ENCODE data around the gene LTK. TPM values are rescaled to one million over a fixed set of nuclear protein-coding genes. Genes with fewer than 3 reads are reported as not detected.

LTK gene
- total RNA-seq, 1 donor from 2014 or later, result 15.1 TPM

- no peak overlapping the region for H3K4me3 ChIP-seq
- no peaks in the 10 kb centered on the region for H3K27me3 ChIP-seq
- intact Hi-C loops (cut with DNase I), result no loop called here
- H3K9me3 ChIP-seq, result no peaks in the 10 kb centered on the region
- DNase-seq (no peak), ATAC-seq (no peak)
- no peaks in the 10 kb centered on the region for H3K36me3 ChIP-seq
- no peak overlapping the region for H3K27ac ChIP-seq
- TF ChIP-seq CTCF (IDR thresholded peaks at IDR 0.05), result no peak
- peaks cover 5% of the 10 kb centered on the region for H3K4me1 ChIP-seq
Observed at GRCh38 chr15:41545218-41545617, 31.6 kb upstream of the LTK start.

- no peak for TF ChIP-seq CTCF (IDR thresholded peaks at IDR 0.05)
- ATAC-seq (peak; percentile 86), DNase-seq (peak; percentile 91)
- peak overlapping the region; percentile 85 for H3K4me3 ChIP-seq
- peak overlapping the region; percentile 78 for H3K27ac ChIP-seq
- H3K27me3 ChIP-seq, result no peaks in the 10 kb centered on the region
- no peaks in the 10 kb centered on the region for H3K36me3 ChIP-seq
- H3K9me3 ChIP-seq, result no peaks in the 10 kb centered on the region
- peaks cover 5% of the 10 kb centered on the region for H3K4me1 ChIP-seq
- intact Hi-C loops (cut with DNase I), result no loop called here
Observed at GRCh38 chr15:41544650-41545015, 31.0 kb upstream of the LTK start.

GRCh38 chr15:41543521-41543870, 29.9 kb upstream of the LTK start:
- H3K36me3 ChIP-seq, result no peaks in the 10 kb centered on the region
- TF ChIP-seq CTCF (IDR thresholded peaks at IDR 0.05), result no peak
- H3K27me3 ChIP-seq, result no peaks in the 10 kb centered on the region
- H3K9me3 ChIP-seq, result no peaks in the 10 kb centered on the region
- H3K27ac ChIP-seq, result peak overlapping the region; percentile 78
- intact Hi-C loops (cut with DNase I), result no loop called here
- H3K4me1 ChIP-seq, result peaks cover 5% of the 10 kb centered on the region
- no peak for DNase-seq
- H3K4me3 ChIP-seq, result peak overlapping the region; percentile 85
- ATAC-seq, result no peak

GRCh38 chr15:41536866-41537265, 23.2 kb upstream of the LTK start:
- no peak for TF ChIP-seq CTCF (IDR thresholded peaks at IDR 0.05)

GRCh38 chr15:41535544-41535943, 21.9 kb upstream of the LTK start:
- Histone ChIP-seq H3K4me3 (no peak overlapping the region), H3K27ac (no peak overlapping the region), H3K9me3 (no peaks in the 10 kb centered on the region), H3K4me1 (peaks cover 4% of the 10 kb centered on the region), H3K27me3 (no peaks in the 10 kb centered on the region), H3K36me3 (peaks cover 40% of the 10 kb centered on the region)
- DNase-seq (no peak), ATAC-seq (no peak)
- no peak for TF ChIP-seq CTCF (IDR thresholded peaks at IDR 0.05)
- intact Hi-C loops (cut with DNase I), result no loop called here

More at GRCh38 chr15:41536866-41537265, 23.2 kb upstream of the LTK start:
- intact Hi-C loops (cut with DNase I), result no loop called here
- DNase-seq (no peak), ATAC-seq (no peak)
- no peak overlapping the region for H3K27ac ChIP-seq
- no peak overlapping the region for H3K4me3 ChIP-seq
- no peaks in the 10 kb centered on the region for H3K9me3 ChIP-seq
- peaks cover 40% of the 10 kb centered on the region for H3K36me3 ChIP-seq
- no peaks in the 10 kb centered on the region for H3K27me3 ChIP-seq
- no peaks in the 10 kb centered on the region for H3K4me1 ChIP-seq

- no peaks in the 10 kb centered on the region for H3K9me3 ChIP-seq
- intact Hi-C loops (cut with DNase I), result no loop called here
- H3K27me3 ChIP-seq, result no peaks in the 10 kb centered on the region
- ATAC-seq, result peak; percentile 13
- no peak for DNase-seq
- no peak overlapping the region for H3K27ac ChIP-seq
- no peak for TF ChIP-seq CTCF (IDR thresholded peaks at IDR 0.05)
- peaks cover 71% of the 10 kb centered on the region for H3K36me3 ChIP-seq
- peaks cover 4% of the 10 kb centered on the region for H3K4me1 ChIP-seq
- no peak overlapping the region for H3K4me3 ChIP-seq
Observed at GRCh38 chr15:41530363-41530956, 16.8 kb upstream of the LTK start.
